Left lung (tissue), 10 donors: Measurements from ENCODE around the gene PYHIN1. TPM values are rescaled to one million over a fixed set of nuclear protein-coding genes. Genes with fewer than 3 reads are reported as not detected.
A peak's percentile ranks its signal among the peaks of the same experiment; 100 is the strongest.

ENCODE experiments used
- ATAC-seq: fragments of 200-7000 bp; cut with Tn5 transposase; one replicate; pipeline ENCODE4 v1.9.1; 2020; ENCODE audit warnings: moderate library complexity
- DNase-seq, 4 donors: peaks; one replicate each; pipeline ENCODE4 v3.0.0-alpha.2; 2013 to 2020
- H3K27ac ChIP-seq, 2 donors: fragments of 200-600 bp; sonication (generic) in 1 of 2; one replicate each; pipeline versions ENCODE4 v1.5.0 to v1.8.0; 2020 to 2021
- H3K27me3 ChIP-seq, 2 donors: fragments of 200-600 bp; sonication (generic) in 1 of 2; one replicate each; pipeline versions ENCODE4 v1.5.0 to v1.8.0; 2020 to 2021
- H3K36me3 ChIP-seq, 2 donors: fragments of 200-600 bp; sonication (generic) in 1 of 2; one replicate each; pipeline versions ENCODE4 v1.5.0 to v1.8.0; 2020 to 2021
- H3K4me1 ChIP-seq, 2 donors: fragments of 200-600 bp; one replicate each; pipeline ENCODE4 v1.8.0; 2021
- H3K4me3 ChIP-seq, 2 donors: fragments of 200-600 bp; sonication (generic) in 1 of 2; one replicate each; pipeline versions ENCODE4 v1.5.0 to v1.8.0; 2020 to 2021; ENCODE audit warnings: mild to moderate bottlenecking in 1 of 2
- H3K9me3 ChIP-seq, 2 donors: fragments of 200-600 bp; sonication (generic) in 1 of 2; one replicate each; pipeline versions ENCODE4 v1.5.0 to v1.8.0; 2020 to 2021
- CTCF ChIP-seq, 2 donors: fragments of 200-600 bp; sonication (generic) in 1 of 2; IDR thresholded peaks; one replicate each; pipeline versions ENCODE4 v1.5.0 to v1.8.0; 2021; ENCODE audit warnings: antibody characterized with exemption in 2 of 2
- intact Hi-C, 2 donors: fragments of 100-400 bp; cut with DNase I; formaldehyde crosslinking; loops; one replicate each; pipeline versions ENCODE4 v1.11.2 to v1.14.2; 2022
- polyA plus RNA-seq, 6 donors: library from polyadenylated mRNA; unstranded; fragments of 120-200 nt; gene quantifications; one replicate each; pipeline ENCODE4 v1.2.1, GENCODE V29; 2013; ENCODE audit not compliant: insufficient read length in 6 of 6
- total RNA-seq, 2 donors: library from RNA; stranded (reverse); fragmentation: NEBNext Ultra II Directional; extraction: Animal tissue kit (Norgen Biotek cat#: 25700); gene quantifications; one replicate each; pipeline ENCODE4 v1.2.1, GENCODE V29; 2021
- donor health status: DM: no; HTN: yes; CAD: no.
- donor health status: DM: no; HTN: no; CAD: no.

Gene PYHIN1
- total and polyA plus RNA-seq, 8 donors = 0.53 to 3.5 (median 1.3) TPM

GRCh38 chr1:158998037-158998780 lies 66.9 kb downstream of the PYHIN1 start:
- no peaks in the 10 kb centered on the region for H3K27me3 ChIP-seq
- DNase-seq = no peak
- peak overlapping the region; percentile 85 to 90 for H3K27ac ChIP-seq
- H3K4me1 ChIP-seq = peaks cover 0 to 37% of the 10 kb centered on the region in 2 donors
- TF ChIP-seq CTCF (IDR thresholded peaks at IDR 0.05) = no peak
- H3K4me3 ChIP-seq = peak overlapping the region in 1 of 2 donors; percentile 18
- intact Hi-C loops = loop anchor here in 1 of 2 donors (10.0 kb wide), 1 partner anchor 793 kb away; no protein-coding TSS in a partner anchor
- no peaks in the 10 kb centered on the region for H3K9me3 ChIP-seq
- ATAC-seq = peak; percentile 16
- H3K36me3 ChIP-seq = no peaks in the 10 kb centered on the region

GRCh38 chr1:158998781-158999161 lies 67.4 kb downstream of the PYHIN1 start:
- Histone ChIP-seq H3K9me3 (no peaks in the 10 kb centered on the region), H3K27me3 (no peaks in the 10 kb centered on the region), H3K4me1 (peaks cover 0 to 37% of the 10 kb centered on the region in 2 donors), H3K4me3 (peak overlapping the region; percentile 18 to 21), H3K36me3 (no peaks in the 10 kb centered on the region), H3K27ac (peak overlapping the region; percentile 85 to 90)
- intact Hi-C loops = loop anchor here in 1 of 2 donors (10.0 kb wide), 1 partner anchor 794 kb away; no protein-coding TSS in a partner anchor
- peak; percentile 80 to 91 for TF ChIP-seq CTCF (IDR thresholded peaks at IDR 0.05)
- peak in 3 of 4 donors; percentile 43 to 82 (median 77) for DNase-seq
- ATAC-seq = peak; percentile 80

GRCh38 chr1:158999316-159000069 lies 68.1 kb downstream of the PYHIN1 start:
- DNase-seq (peak in 3 of 4 donors; percentile 71 to 93 (median 89)), ATAC-seq (peak; percentile 84)
- TF ChIP-seq CTCF (IDR thresholded peaks at IDR 0.05) = no peak
- no peaks in the 10 kb centered on the region for H3K36me3 ChIP-seq
- peak overlapping the region; percentile 18 to 21 for H3K4me3 ChIP-seq
- H3K27me3 ChIP-seq = no peaks in the 10 kb centered on the region
- intact Hi-C loops = loop anchor here in 1 of 2 donors (10.0 kb wide), 1 partner anchor 795 kb away; no protein-coding TSS in a partner anchor
- H3K4me1 ChIP-seq = peaks cover 0 to 37% of the 10 kb centered on the region in 2 donors
- no peaks in the 10 kb centered on the region for H3K9me3 ChIP-seq
- peak overlapping the region; percentile 85 to 90 for H3K27ac ChIP-seq

GRCh38 chr1:159000070-159000409 lies 68.7 kb downstream of the PYHIN1 start:
- peak overlapping the region; percentile 85 to 90 for H3K27ac ChIP-seq
- DNase-seq = no peak
- TF ChIP-seq CTCF (IDR thresholded peaks at IDR 0.05) = no peak
- H3K36me3 ChIP-seq = no peaks in the 10 kb centered on the region
- peaks cover 0 to 38% of the 10 kb centered on the region in 2 donors for H3K4me1 ChIP-seq
- H3K4me3 ChIP-seq = peak overlapping the region; percentile 18 to 21
- intact Hi-C loops = no loop called here
- no peaks in the 10 kb centered on the region for H3K9me3 ChIP-seq
- peak; percentile 10 for ATAC-seq
- no peaks in the 10 kb centered on the region for H3K27me3 ChIP-seq

- intact Hi-C loops = no loop called here
- ATAC-seq (peak; percentile 71), DNase-seq (peak in 3 of 4 donors; percentile 73 to 89 (median 78))
- Histone ChIP-seq H3K4me3 (peak overlapping the region; percentile 18 to 21), H3K36me3 (no peaks in the 10 kb centered on the region), H3K9me3 (no peaks in the 10 kb centered on the region), H3K27ac (peak overlapping the region; percentile 85 to 90), H3K4me1 (peaks cover 0 to 44% of the 10 kb centered on the region in 2 donors), H3K27me3 (no peaks in the 10 kb centered on the region)
- TF ChIP-seq CTCF (IDR thresholded peaks at IDR 0.05) = no peak
Measured at GRCh38 chr1:159000625-159001024, 69.3 kb downstream of the PYHIN1 start.
